Urinary bladder (tissue), 4 donors: ENCODE results near the gene ANKH. TPM values are rescaled to one million over a fixed set of nuclear protein-coding genes. Genes with fewer than 3 reads are reported as not detected.

Experiments
- DNase-seq: peaks from one replicate; pipeline ENCODE4 v3.0.0-alpha.2; 2015; ENCODE audit errors: extremely low spot score
- H3K27ac ChIP-seq: one replicate; pipeline ENCODE4 v1.5.1; 2013; ENCODE audit warnings: low read depth, mild to moderate bottlenecking, moderate library complexity
- H3K36me3 ChIP-seq: one replicate; pipeline ENCODE4 v1.6.1; 2013; ENCODE audit warnings: mild to moderate bottlenecking, moderate library complexity; ENCODE audit not compliant: insufficient read depth
- H3K4me1 ChIP-seq: one replicate; pipeline ENCODE4 v1.6.1; 2013; ENCODE audit warnings: mild to moderate bottlenecking, moderate library complexity; ENCODE audit not compliant: insufficient read depth
- H3K4me3 ChIP-seq: one replicate; pipeline ENCODE4 v1.5.1; 2013; ENCODE audit warnings: low read depth, low read length
- WGBS: extraction: QIAGEN DNeasy Blood & Tissue Kit; methylation state at CpG from one replicate; pipeline ENCODE4 v1.1.7; 2013; 5-methylcytosine and 5-hydroxymethylcytosine counted together
- polyA plus RNA-seq: library from polyadenylated mRNA; stranded (reverse); fragments of 200-250 nt; gene quantifications from one replicate; pipeline ENCODE4 v1.2.3, GENCODE V29; 2013
- small RNA-seq: library from RNA; depleted of rRNA; stranded (forward); fragments of <200 nt; gene quantifications from one replicate; pipeline ENCODE3, GENCODE V24; 2014
- total RNA-seq: library from RNA; depleted of rRNA; stranded (reverse); fragments of >200 nt; gene quantifications from one replicate; pipeline ENCODE4 v1.2.3, GENCODE V29; 2014
- donor health status: healthy with polysubstance abuse.
- donor health status: healthy.

Gene ANKH
- total and polyA plus RNA-seq, 2 donors, result 18.1 to 23.0 TPM

DNA sequence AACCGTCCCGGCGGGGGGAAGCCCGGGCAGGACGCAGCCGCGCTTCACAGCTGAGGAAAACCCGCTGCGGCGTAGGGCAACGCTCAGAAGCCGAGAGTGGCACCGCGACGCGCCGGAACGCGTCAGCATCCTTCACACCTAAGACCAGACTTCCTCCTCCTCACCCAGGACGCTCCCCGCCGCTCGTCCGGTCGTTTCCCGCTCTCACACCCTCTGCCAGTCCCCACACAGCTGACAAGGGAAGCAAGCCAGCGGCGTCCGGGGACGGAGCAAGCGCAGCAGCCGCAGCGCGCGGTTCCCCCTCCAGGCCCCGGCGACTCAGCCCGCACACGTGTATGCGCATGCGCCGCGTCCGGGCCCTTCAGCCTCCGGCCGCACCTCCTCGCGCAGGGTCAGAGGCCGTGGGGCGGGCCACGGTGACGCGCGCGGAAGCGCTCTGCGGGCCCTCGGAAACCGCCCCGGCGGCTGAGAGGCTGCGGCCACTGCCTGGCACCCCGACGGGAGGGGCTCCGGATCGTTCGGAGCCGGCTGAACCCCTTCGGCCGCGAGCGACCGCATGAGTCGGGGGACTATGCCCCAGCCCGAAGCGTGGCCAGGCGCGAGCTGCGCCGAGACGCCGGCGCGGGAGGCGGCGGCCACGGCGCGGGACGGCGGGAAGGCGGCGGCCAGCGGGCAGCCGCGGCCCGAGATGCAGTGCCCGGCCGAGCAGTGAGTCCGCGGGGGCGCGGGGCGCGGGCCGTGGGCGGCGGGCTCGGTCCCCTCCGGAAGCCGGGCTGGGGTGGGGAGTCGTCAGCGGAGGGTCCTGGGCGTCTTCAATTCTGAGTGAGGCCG is 207.1 kb downstream of the ANKH start, which contains the start of gene OTULIN:
Gene OTULIN, plus strand, starts transcription at position 449 of the 831 bp plus-strand sequence. Its CDS starts 108 bp downstream, at position 557.
- peaks cover 3% of the 10 kb centered on the region for H3K4me1 ChIP-seq
- peak within 1 kb of the TSS; percentile 95 for H3K27ac ChIP-seq
- H3K4me3 ChIP-seq, result peak within 1 kb of the TSS; percentile 95
- no peaks in the 10 kb centered on the region for H3K36me3 ChIP-seq
- peak; percentile 76 for DNase-seq
- WGBS, result under 1% methylated on average over 115 of the region's 115 CpGs

DNA sequence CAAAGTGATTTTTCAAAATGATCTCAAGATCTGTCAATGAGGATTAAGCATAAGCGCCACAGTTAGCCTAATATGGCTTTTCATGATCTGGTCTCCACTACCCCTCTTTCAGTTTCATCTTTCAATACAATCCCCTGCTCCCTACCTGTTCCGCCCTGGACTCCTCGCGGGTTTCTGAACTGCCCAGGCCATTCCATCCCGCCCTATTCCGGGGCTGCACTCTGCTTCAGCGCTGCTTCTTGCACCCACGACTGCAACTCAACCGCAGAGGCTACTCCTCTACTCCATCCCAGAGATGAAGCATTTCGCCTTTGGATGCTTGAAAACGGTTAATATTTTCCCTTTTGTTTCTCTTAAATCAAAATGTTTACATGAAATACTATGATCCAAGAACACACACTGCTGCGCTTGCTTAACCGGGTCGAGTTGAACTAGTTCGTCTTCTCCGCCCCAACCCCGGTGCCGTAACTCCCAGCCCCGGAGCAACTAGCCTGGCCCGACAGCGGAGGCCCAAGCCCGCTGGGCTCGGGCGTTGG is 207.8 kb downstream of the ANKH start:
- WGBS, result under 1% methylated on average over 24 of the region's 24 CpGs

DNA sequence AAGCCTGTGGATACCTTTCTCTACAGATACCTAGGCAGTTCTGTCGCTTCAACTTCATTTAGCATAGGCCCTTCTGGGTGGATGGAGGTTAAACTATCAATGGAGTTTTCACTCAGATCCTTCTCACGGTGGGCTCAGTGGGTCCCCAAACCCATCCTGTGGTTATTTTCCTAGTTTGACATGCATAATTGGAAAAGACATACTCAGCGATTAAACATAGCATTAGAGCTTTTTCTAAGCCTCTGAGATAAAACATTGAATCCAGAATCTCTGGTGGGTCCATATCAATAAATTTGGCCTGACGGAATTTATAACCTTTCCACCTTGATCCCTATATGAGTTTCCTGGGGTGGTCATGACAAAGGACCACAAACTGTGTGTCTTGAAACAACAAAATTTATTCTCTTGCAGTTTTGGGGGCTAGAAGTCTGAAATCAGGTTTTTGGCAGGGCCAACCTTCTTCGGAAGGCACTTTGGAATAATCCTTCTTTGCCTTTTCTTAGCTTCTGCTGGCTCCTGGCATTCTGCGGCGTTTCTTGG is 208.8 kb downstream of the ANKH start:
- no peaks in the 10 kb centered on the region for H3K36me3 ChIP-seq
- H3K4me1 ChIP-seq, result peaks cover 3% of the 10 kb centered on the region
- WGBS, result 93% methylated on average over 7 of the region's 7 CpGs
- no peak for DNase-seq
- H3K4me3 ChIP-seq, result no peak overlapping the region
- H3K27ac ChIP-seq, result no peak overlapping the region

More for the DNA sequence above, 207.8 kb downstream of the ANKH start:
- H3K36me3 ChIP-seq, result no peaks in the 10 kb centered on the region
- H3K4me1 ChIP-seq, result peaks cover 3% of the 10 kb centered on the region
- no peak for DNase-seq
- H3K4me3 ChIP-seq, result peak overlapping the region; percentile 95
- H3K27ac ChIP-seq, result peak overlapping the region; percentile 91

DNA sequence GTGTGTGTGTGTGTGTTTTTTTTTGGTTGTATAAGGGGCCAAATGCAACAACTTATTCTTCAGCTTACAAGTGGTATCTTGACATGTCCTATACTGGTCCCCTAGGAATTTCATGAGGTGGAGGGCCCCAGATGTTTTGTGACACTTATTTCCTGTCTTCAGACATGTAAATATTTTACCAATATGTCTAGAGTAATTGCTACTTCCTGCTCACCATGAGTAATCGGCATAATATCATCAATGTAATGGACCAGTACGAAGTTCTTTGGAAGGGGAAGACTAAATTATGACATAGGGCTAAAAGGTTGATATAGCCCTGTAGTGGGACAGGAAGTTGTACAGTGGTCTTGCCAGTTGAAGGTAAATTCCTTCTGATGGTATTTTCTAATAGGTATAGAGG is 210.7 kb downstream of the ANKH start:
- H3K27ac ChIP-seq, result no peak overlapping the region
- 78% methylated on average over 2 of the region's 2 CpGs for WGBS
- H3K4me3 ChIP-seq, result no peak overlapping the region
- H3K36me3 ChIP-seq, result no peaks in the 10 kb centered on the region
- no peak for DNase-seq
- H3K4me1 ChIP-seq, result peaks cover 3% of the 10 kb centered on the region

DNA sequence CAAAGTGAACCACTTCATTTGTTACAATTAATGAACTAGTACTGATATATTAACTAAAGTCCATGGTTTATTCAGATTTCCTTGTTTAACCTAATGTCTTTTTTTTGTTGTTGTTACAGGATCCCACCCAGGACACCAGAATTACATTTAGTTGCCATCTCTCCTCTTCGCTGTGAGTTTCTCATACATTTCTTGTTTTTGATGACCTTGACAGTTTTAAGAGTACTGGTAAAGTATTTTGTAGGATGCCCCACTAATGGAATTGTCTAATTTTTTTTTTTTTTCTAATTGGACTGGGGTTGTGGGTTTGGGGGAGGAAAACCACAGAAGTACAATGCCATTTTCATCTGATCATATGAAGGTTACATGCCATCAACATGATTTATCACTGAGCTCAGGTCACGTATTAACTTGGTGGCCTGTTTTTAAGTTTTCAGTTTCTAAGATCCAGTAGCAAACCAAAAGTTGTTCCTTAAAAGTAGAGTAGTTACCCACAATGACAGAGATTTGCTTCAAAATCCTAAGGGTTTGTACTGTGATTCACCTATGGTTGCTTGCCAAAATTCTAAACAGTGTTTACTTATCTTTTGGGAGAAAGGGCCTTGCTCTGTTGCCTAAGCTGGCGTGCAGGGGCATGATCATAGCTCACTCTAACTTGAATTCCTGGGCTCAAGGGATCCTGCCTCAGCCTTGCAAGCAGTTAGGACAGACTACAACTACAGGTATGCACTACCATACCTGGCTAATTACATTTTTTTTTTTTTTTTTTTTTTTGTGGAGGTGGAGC is 211.6 kb downstream of the ANKH start:
- 76% methylated on average over 3 of the region's 3 CpGs for WGBS
- Histone ChIP-seq H3K4me1 (peaks cover 3% of the 10 kb centered on the region), H3K27ac (peak overlapping the region; percentile 38), H3K36me3 (no peaks in the 10 kb centered on the region), H3K4me3 (no peak overlapping the region)
- DNase-seq, result peak; percentile 59

DNA sequence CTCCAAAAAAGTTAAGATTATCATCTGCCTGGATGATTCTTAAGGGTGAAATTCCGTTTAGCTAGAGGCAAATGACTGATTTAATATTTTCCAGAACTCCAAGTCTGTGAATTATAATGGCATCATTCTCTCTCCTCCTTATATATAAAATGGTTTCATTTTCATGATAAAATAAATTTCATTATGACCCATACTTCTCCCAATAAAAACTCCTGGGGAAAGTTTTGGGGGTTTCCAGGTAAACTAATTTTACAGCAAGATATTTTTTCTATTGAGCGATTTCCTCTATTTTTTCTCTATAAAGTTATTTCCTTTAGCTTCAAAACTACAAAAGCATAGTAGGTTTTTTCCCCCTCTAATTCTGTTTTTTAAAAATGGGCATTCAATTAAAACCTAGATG is 214.7 kb downstream of the ANKH start:
- DNase-seq, result no peak
- no peak overlapping the region for H3K4me3 ChIP-seq
- H3K4me1 ChIP-seq, result peaks cover 3% of the 10 kb centered on the region
- no peaks in the 10 kb centered on the region for H3K36me3 ChIP-seq
- WGBS, result 72% methylated on average over 2 of the region's 2 CpGs
- no peak overlapping the region for H3K27ac ChIP-seq

DNA sequence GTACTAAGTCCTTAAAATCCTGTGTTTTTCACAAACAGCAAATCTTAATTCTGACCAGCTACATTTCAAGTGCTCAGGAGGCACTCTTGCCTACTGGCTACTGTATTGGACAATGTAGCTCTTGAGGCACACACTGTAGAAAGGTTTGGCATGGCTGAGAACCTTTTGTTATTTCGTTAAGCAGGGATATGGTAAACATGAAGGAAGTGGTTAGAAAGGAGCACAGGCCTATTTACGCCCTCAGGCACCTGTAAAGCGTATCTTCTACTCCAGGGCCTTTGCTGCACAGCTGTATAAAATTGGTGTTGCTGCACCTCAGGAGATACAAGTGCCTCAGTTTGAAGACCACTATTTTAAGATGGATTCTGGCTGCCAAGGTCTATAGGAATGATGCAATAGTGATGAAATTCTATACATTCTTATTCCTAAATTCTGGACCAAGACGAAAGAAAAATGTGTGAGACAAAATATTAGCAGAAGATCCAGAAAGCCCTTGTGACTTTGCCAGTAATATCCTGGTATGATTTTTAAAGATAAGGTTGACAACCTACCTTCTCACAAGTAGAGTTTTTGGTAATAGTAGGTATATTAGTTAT is 216.3 kb downstream of the ANKH start:
- Histone ChIP-seq H3K27ac (no peak overlapping the region), H3K4me1 (no peaks in the 10 kb centered on the region), H3K4me3 (no peak overlapping the region), H3K36me3 (no peaks in the 10 kb centered on the region)
- no peak for DNase-seq
- 59% methylated on average over 4 of the region's 4 CpGs for WGBS

Small RNA genes within 50 kb of the gene (small RNA-seq; reads per million reads assigned to genes)
- gene HNRNPKP5, result not detected
- gene MIR4637, result not detected

Other genes with a start within 250 kb of the ANKH start
- gene OTULIN, start 207.1 kb downstream of the ANKH start, total RNA-seq, result 31.8 TPM
- 7.6 TPM for gene OTULIN, start 207.1 kb downstream of the ANKH start, polyA plus RNA-seq